CD4-positive, alpha-beta T cell treated with Interleukin-15 for 1 hour (primary cell): Measurements from ENCODE around the gene LPP.

ENCODE experiments used
- DNase-seq: peaks from one replicate; pipeline ENCODE4 v3.0.0-alpha.2; 2020

Gene LPP

DNA sequence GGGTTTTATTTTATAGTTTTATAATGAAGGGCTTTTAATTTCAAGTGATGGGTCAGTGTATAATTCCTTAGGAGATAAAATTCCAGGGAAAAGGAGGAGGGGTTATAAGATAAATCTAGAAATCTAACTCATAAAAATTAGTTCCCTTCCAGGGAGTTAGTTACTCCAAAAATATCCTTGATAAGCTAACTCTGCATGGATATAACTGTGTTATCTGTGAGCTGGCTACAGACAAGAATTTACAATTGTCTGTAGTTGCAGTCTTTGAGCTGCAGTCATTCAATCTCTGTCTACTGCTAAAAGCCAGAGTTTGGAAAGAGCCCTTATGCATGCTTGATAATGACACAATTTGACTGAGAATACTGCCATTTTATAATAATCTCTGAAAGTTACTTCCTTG lies 585.6 kb downstream of the LPP start:
- DNase-seq: no peak

DNA sequence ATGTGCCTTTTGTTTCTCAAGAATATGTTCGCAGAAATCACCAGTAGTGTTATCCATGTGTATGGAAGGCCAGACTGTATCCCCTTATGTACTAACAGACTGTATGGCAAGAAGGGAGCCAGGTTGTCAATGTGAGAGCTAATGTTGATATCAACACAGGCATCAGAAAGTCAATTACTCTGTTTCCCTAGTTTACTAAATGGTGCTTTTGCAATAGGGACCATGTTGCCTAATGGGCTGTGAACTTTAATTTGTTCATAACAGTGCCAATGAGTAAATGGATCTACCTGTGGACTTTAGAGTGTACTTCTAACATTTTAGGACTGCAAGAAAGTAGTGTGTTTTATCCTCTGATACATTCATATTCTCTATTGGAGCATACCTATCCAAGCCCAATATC lies 586.1 kb downstream of the LPP start:
- no peak for DNase-seq

DNA sequence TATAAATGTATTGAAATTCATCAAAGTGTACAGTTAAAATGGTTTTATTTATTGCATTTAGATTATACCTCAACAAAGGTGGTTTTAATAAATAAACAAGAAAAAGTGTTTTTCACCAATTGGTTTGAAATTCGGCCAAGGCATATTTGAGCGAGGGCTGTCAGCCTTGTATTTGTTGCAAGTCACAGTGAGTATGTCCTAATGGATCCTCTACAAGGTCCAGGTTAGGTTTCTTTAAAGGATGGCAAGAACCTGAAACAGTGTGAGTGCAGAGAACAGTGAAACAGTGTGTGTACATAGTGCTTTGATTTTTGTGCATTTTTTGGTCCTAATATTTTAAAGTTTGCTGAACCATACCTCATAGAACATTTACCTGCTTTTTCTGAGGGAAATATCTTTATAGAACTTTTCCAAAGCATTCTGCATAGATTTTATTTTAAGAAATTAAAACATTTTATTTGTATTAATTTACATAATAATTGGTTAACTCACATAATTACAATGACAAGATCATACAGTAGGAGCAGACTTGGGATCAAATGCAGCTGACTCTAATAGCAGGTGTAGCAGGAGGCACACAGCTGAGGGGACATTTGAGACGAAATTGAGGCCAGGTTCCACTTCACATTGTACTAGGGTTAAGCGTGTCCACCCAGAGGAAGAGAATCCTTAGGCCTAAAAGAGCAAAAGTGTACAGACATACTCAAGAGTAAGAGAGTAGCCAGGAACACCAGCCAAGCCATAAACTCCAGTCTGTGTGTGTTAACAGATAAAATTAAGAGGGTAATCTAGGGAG lies 589.0 kb downstream of the LPP start:
- DNase-seq: no peak

DNA sequence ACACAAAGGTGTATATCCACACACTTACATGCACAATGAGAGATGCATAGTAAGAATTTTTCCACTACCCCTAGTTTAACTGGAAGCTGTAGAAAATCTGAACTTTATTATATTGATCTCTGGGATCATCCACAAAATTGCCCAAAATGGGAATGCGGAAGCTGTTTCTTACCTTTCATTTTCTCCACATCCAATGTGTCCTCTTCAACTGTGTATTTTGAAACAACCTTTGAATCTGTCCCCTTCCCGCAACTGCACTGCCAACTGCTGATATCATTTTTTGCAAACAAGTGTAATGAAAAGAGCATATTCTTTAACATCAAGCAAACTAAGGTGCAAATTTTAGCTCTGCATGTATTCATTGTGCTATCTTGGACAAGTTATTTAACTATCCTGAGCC lies 590.2 kb downstream of the LPP start:
- no peak for DNase-seq

DNA sequence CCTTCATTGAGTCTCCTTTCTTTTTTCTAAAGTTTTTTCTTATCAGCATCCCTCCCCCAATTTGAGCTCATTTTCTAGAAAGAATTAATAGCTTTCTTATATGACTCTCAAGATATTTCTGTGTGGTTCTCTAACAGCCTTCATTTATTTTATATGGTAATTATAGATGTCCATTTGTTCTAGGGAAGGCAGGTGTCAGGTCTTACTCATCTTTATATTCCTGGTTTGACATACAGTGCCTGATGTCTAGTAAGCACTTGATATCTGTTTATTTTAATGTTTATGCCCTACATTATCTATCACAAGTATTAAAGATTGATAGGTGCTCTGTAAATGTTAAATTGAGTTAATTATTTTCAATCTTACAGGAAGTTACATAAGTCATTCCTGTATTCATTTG lies 591.1 kb downstream of the LPP start:
- no peak for DNase-seq

DNA sequence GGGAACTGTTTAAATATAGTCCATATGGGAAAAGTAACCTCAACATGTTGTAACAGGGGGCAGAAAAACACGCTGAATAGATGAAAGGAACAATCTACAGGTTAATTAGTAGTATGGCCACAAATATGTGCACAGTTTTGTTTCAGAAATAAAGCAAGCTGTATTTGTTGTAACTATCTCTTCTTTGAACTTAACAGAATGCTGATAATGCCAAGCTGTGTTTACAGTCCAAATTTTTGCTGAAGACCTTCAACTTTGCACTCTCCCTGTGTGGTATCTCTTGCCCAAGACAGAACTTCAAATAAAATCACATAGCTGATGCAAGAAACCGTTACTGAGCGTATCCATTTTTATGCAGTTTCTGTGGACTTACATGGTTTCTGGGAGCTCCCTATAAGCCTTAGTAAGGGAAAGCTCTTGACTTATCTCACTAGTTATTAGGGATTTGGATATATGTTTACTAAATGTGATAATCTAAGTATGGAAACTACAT lies 592.4 kb downstream of the LPP start:
- DNase-seq: no peak

DNA sequence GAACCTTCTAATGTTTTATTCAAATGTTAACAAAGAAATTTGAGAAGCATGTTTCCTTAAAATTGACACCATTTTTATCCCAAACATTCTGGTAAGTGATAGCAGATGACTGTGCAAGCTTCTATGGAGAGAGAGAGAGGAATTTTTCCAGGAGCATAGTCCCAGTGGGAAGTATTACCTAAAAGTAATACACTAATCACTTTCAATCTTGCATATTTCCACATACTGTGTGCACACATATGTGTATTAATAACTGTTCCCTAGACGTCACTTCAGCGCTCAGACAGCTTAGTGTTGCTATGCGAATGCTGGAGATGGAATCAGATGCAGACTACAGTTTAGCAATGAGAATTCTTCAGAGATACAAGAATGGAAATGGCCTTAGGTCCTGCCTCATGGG lies 593.5 kb downstream of the LPP start:
- no peak for DNase-seq

DNA sequence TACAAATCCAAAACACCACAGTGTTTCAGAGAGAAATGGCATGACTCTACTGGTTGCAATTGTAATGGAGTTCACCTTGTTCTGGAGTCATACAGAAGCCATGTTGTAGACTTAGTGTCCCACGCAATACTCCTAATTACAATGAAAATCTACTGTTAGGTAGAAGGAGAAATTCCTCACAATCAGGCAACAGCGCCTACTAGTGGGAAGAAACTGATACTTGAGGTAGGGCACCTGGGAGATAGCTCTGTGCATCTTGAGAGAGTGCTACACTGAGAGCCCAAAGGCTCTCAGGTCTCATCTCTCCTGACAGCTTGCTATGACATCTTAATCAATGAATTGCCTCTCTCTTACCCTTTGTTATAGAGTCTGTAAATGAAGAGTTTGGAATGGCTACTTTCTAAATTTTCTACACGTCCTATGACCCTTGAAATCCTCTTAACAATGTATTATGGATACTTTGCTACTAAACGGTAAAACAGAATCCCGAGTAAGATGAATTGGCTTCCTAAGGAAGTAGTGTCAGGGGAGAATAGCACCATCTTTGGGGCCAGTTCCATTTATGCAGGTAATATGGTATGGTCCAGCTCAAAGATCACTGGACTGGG lies 595.2 kb downstream of the LPP start:
- peak; percentile 48 for DNase-seq

DNA sequence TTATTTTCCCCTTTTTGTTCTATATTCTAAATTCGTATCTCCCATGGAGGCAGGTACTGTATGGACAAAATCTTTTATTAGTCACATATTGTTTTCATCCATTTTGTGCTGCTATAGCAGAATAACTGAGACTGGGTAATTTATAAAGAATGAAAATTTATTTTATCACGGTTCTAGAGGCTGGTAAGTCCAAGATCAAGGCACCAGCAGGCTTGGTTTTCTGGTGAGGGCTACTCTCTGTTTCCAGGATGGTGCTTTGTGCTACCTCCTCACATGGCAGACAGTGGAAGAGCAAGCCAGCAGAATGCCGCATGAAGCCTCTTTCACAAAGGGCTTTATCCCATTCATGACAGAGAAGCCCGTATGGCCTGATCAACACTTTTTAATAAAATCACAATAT lies 595.9 kb downstream of the LPP start:
- no peak for DNase-seq

DNA sequence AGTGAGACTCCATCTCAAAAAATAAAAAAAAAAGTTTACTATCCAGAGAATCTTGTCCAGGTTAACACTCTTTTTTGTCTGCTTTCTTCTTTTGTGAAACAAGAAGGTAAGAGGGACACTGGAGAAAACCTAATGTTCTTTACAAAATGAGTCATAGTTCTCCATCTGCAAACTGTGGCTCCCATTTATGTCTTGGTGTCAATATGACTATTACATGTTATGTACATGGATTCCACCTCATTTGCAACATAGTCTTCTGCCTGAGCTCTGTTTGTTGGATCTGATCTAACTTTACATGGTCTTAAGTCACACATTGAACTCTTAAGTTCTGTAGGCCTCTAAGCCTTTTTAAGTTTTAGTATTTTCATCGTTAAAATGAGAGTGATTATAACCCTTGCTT lies 596.7 kb downstream of the LPP start:
- DNase-seq: no peak

DNA sequence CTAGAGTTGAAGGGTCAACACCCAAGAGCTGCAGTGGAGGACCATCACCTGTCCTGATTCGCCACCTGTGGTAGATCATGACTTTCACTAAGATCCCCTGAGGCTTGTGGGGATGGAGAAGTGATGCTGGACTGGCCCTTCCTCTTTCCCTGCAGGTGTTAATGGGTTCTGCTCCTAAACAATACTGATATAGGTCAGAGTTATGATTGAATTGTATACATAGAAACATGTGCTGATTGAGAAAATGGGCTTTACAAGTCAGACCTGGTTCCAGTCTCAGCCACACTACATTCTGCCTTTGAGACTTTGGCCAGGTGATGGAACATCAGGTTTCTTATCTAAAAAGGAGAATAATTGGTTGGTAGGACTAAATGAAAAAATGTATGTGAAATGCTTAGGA lies 598.9 kb downstream of the LPP start:
- peak; percentile 16 for DNase-seq

DNA sequence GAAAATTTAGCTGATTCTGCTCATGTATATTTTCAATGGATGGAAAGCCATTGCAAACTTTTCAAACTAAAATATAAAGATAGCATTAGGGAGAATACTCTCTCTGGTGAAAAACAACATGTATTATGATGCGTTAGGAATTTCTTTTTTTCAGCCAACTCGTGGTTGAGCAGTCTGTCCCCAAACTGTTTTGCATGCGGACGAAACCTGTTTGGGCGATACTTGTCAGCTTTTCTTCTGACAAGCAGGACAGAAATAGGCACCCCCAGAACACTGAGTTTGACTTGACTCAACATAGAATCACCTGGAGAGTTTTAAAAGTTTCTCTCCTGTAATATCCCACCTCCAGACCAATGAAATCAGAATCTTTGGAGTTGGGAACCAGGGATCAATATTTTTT lies 600.3 kb downstream of the LPP start:
- DNase-seq: no peak

DNA sequence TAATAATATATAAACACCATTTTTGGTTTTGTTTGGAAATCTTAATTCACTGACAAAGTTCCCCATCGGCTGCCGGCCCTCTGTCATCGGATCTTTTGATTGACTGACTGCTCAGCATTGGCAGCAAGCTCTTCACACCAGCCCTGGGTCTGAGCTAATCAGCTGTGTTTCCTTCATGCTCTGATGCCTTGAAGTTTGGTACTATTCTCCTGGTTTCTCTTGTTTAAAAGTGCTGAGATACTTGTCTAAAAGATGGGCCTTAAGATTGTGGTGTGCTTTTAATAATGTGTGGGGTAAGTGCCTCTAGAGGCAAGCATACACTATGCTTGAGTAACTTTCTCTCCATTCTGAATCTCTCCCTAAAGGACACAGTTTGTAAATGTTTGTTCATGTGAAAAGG lies 602.3 kb downstream of the LPP start:
- DNase-seq: no peak

DNA sequence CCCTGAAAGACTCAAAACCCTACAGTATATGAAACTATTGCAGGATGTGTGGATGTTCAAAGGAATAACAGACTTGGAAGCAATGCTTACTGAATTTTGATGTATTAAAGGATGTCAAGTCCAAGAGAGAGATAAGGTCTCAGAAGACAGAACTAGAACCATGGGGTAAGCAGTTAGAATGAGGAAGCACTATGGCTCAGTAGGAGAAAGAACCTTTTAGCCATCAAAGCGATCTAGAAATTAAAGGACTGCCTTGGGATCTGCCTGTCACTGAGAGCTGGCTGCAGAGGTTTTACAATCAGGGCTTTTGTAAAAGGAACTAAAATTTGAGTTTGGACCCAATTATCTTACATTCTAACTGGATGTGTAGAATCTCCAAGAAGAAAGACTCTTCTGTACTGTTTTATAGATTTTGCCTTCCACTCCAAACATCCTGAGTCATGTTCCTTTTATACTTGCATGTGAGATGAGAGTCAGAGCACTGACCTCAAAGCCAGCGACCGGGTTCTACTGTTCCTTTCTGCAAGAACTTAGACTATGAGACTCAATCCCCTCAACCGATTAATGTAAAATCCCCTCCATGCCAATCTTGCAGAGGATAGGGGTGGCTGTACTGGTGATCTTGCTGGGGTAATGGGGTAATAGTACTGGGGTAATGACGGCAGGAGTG lies 605.5 kb downstream of the LPP start:
- DNase-seq: no peak

DNA sequence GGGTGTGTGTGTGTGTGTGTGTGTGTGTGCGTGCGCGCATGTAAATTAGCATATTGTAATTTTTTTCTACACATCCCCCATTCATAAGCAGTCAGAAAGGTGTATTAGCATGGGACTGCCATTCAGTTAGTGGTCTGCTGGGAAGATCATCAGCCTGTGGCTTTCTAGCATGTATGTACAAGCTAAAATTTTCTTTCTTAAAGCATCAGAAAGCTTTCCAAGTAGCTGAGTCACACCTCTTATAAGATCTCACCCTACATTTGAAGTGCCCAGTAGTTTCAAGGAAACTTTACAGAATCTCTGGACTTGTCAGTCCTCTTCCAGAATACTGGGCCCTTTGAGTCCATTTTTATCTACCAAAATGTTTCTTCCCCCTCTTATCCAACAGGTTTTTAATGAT lies 606.5 kb downstream of the LPP start:
- DNase-seq: no peak

DNA sequence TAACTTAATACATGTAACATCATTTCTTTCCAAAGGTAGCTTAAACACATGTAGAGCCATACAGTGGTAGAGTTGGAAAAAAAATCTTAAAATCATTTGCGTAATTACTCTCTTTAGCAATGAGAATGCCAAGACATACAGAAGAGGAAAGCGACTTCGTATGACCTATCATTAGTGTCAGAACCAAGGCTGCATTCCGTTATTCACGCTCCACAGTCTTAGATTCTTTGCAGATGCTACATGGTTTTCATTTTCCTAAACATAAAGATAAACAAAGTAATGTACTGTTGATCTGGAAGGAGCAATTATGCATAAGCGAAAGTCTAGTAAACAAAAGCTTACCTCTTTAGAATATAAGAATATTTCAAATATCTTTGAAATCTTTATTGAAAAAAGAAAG lies 607.5 kb downstream of the LPP start:
- DNase-seq: no peak

DNA sequence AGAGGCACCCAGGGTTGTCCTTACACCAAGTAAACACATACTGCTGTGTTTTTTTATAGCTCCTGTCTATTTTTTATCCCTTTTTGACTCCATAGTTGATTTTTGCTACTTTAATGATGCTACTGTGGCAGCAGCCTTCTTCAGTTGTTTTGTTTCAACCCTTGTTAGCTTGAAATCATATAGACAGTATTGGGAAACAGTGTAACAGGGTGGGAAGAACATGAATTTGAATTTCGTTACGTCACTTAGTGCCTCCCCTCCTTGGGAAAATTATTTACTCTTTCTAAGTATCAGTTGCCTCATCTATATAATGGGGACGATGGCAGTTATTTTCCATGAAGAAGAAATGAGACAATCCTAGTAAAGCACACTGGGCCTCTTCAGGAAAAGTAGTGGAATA lies 608.0 kb downstream of the LPP start:
- no peak for DNase-seq

DNA sequence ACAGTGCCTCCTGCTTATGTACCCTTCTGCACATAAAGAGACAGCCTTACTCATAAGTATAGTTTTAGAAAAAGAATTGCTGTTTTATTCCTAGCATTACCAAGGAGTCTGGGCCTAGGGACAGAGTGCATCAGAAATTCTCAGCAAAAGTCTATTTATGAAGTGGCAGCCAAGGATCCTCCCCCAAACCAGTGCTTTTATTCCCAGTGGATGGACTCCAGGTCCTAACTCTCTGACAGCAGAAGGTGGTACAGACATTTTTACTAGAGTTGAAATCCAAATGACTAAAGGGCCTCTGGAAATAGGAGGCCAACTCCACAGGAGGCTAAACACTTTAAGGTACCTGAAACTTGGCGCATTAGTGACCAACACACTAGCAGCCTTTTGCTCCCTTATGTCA lies 610.7 kb downstream of the LPP start:
- no peak for DNase-seq

DNA sequence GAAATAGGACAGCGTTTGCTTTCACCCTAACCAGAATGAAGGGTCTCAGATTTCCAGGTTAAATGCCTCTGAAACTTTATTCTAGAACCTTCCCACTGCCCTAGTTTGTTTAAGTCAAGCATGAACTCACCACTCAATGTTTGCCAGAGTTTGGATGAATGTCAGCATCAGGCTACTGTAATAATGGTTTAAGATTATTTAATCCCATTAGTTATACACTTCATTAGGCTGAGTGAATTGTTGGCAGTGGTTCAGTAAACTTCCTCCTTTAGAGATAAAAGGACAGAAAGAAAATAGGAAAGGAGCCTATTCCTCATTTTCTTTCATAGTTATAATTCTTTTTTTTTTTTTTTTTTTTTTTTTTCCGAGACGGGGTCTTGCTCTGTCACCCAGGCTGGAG lies 615.9 kb downstream of the LPP start:
- DNase-seq: no peak

DNA sequence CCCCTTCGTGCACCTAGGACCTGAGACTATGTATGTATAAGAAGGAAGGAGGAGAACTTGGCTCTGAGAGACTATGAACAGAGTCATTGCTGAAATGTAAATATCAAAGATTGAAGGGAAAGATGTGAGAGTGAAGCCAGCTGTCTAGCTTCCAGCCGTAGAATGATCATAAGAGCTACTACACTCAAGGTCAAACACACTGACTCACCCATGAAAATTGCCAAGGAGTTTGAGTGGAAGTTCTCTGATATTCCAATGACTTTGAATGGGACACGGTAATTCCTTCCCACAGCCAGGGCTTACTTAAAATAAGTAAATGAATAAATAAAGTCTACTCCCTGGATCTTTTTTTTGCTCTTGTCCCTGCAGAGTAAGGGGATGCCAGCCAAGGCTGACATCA lies 618.9 kb downstream of the LPP start:
- DNase-seq: no peak

DNA sequence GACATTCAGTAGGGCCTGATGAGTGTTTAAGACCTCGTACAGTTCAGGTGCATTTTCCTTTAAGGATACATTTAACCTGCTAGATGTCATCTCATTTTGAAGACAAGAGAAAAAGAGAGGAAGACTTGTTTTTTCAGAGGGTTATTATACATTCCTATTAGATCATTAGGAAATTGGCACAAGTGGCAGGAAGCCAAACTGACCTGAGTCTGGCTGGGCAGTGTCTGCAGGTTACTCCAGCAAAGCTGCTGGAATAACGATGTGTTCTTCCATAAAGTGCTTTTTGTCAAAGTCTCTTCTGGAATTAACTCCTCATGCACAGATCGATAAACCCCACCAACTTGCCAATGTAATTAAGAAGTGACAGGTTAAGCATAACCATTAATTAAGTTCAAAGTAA lies 621.5 kb downstream of the LPP start:
- DNase-seq: no peak

DNA sequence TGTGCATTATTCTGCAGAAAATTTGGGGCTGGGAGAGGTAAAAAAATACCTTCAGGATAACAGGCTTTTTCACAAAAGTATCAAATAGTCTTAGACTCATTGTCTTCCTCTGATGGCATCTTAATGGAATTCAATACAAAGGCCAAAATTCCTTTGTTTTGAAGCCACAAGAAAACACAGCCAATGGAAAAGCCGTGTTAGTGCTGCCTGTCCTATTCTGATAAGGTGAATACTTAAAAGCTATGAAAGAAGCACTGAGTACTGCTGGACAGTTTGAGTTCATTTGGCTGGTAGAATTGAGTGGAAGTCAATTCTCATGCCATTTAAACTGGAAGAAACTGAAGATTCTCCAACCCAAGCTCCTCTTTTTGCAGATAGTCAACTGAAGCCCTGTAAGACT lies 622.5 kb downstream of the LPP start:
- no peak for DNase-seq

DNA sequence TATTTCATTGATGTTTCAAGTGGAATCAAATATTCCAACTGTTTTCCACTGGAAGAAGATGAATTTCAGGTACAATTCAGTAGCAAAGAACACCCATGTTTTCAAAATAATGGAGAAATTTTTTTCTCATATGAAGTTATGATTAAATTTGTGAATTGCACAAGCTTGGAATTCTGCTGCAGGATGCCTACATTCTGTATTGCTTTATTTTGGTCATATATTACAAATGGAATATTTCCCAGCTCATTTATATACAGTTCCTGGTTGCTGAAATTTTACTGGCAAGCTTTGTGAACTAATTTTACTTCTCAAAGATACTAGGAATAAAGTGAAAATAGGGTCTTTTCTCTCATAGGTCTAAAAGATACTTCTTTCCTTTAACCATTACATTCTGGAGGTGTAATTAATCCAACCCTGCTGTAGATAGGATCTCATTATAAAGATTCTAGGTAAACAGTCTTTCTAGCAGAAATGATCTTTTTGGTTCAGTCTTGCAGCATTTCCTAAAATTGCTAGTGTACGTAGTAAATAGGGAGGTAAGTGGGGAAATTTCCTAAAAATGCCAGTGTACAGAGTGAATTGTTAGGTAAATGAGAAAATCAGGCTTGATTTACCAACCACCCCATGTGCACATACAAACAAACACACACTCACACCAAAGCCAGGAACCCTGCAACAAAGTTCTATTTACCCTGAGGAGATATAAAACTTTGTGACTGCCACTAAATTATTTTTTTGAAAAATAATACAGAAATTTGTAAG lies 624.3 kb downstream of the LPP start:
- no peak for DNase-seq
